Neuronal stem cell (in vitro differentiated cells): ENCODE results near the gene CST5.
"Not testable (repeated sequence)": the region's sequence is repeated elsewhere in the genome, so short reads cannot be mapped to it uniquely, and the experiment has no call there.

Source experiments
- DNase-seq: peaks from one replicate; pipeline ENCODE4 v3.0.0-alpha.2; 2013; ENCODE audit warnings: low spot score
- H2AFZ ChIP-seq: one replicate; pipeline ENCODE4 v1.6.1; 2013; ENCODE audit warnings: mild to moderate bottlenecking, low read length, inconsistent platforms
- H2AK5ac ChIP-seq: 2 replicates; pipeline ENCODE4 v1.6.1; 2013; ENCODE audit warnings: low read depth, mild to moderate bottlenecking, inconsistent platforms, low read length, moderate library complexity, mixed read lengths
- H2BK120ac ChIP-seq: 2 replicates; pipeline ENCODE4 v1.6.1; 2013; ENCODE audit warnings: low read depth, mild to moderate bottlenecking, inconsistent platforms, low read length, moderate library complexity, mixed read lengths
- H2BK12ac ChIP-seq: one replicate; pipeline ENCODE4 v1.6.1; 2013; ENCODE audit warnings: low read length, inconsistent platforms
- H2BK15ac ChIP-seq: 2 replicates; pipeline ENCODE4 v1.6.1; 2013; ENCODE audit warnings: mild to moderate bottlenecking, low read length, inconsistent platforms, mixed read lengths
- H2BK5ac ChIP-seq: one replicate; pipeline ENCODE4 v1.6.1; 2013; ENCODE audit warnings: inconsistent platforms, mild to moderate bottlenecking, low read length, moderate library complexity
- H3K14ac ChIP-seq: one replicate; pipeline ENCODE4 v1.6.1; 2013; ENCODE audit warnings: low read length, inconsistent platforms
- H3K18ac ChIP-seq: 2 replicates; pipeline ENCODE4 v1.6.1; 2013; ENCODE audit warnings: low read length, inconsistent platforms
- H3K23ac ChIP-seq: 2 replicates; pipeline ENCODE4 v1.6.1; 2013; ENCODE audit warnings: low read depth, mild to moderate bottlenecking, mixed read lengths, low read length, inconsistent platforms; ENCODE audit not compliant: poor library complexity
- H3K27ac ChIP-seq: replicated peaks from 3 replicates; pipeline ENCODE4 v1.5.1; 2013; ENCODE audit warnings: low read length, inconsistent platforms
- H3K27me3 ChIP-seq, 3 experiments: 2 replicates each; pipeline ENCODE4 v1.6.1; 2013; ENCODE audit warnings: low read length in 3 of 3, mild to moderate bottlenecking in 2 of 3, inconsistent platforms in 1 of 3, low read depth in 1 of 3, mixed read lengths in 1 of 3, moderate library complexity in 1 of 3; ENCODE audit not compliant: control insufficient read depth in 3 of 3, insufficient read depth in 3 of 3
- H3K36me3 ChIP-seq, 2 donors: replicated peaks in 1 of 2; 2 replicates each; pipeline ENCODE4 v1.6.1; 2013; ENCODE audit warnings: low read length in 2 of 2; ENCODE audit not compliant: control insufficient read depth in 2 of 2, insufficient read depth in 2 of 2
- H3K4ac ChIP-seq: 2 replicates; pipeline ENCODE4 v1.6.1; 2013; ENCODE audit warnings: inconsistent platforms, mild to moderate bottlenecking, low read length, moderate library complexity
- H3K4me1 ChIP-seq, 2 donors: 1 replicate in 1 of 2; 2 replicates in 1 of 2; pipeline ENCODE4 v1.6.1; 2013; ENCODE audit warnings: low read length in 2 of 2, low read depth in 1 of 2; ENCODE audit not compliant: control insufficient read depth in 2 of 2, insufficient read depth in 1 of 2
- H3K4me2 ChIP-seq: one replicate; pipeline ENCODE4 v1.6.1; 2013; ENCODE audit warnings: mild to moderate bottlenecking, low read length, inconsistent platforms; ENCODE audit not compliant: insufficient read depth, poor library complexity, severe bottlenecking
- H3K4me3 ChIP-seq, 2 donors: 2 replicates each; pipeline ENCODE4 v1.5.1; 2013; ENCODE audit warnings: low read length in 2 of 2, mild to moderate bottlenecking in 2 of 2, inconsistent platforms in 1 of 2, moderate library complexity in 1 of 2
- H3K79me1 ChIP-seq: one replicate; pipeline ENCODE4 v1.6.1; 2013; ENCODE audit warnings: low read depth, mild to moderate bottlenecking, inconsistent platforms, low read length, moderate library complexity
- H3K9ac ChIP-seq: one replicate; pipeline ENCODE4 v1.6.1; 2013; ENCODE audit warnings: mild to moderate bottlenecking, low read depth, low read length, inconsistent platforms; ENCODE audit not compliant: poor library complexity
- H3K9me3 ChIP-seq, 2 donors: replicated peaks in 1 of 2; 2 replicates each; pipeline versions ENCODE3 to v1.6.1; 2013; ENCODE audit warnings: low read length in 2 of 2, mild to moderate bottlenecking in 2 of 2, inconsistent platforms in 1 of 2, low read depth in 1 of 2, mixed read lengths in 1 of 2, moderate library complexity in 1 of 2; ENCODE audit not compliant: control insufficient read depth in 2 of 2, insufficient read depth in 1 of 2
- H4K8ac ChIP-seq: one replicate; pipeline ENCODE4 v1.6.1; 2013; ENCODE audit warnings: low read depth, mild to moderate bottlenecking, inconsistent platforms, low read length, moderate library complexity
- H4K91ac ChIP-seq: one replicate; pipeline ENCODE4 v1.6.1; 2013; ENCODE audit warnings: low read length, low read depth, mild to moderate bottlenecking, inconsistent platforms; ENCODE audit not compliant: poor library complexity
- WGBS, 2 donors: extraction: QIAGEN DNeasy Blood & Tissue Kit; methylation state at CpG; one replicate each; pipeline ENCODE4 v1.1.7; 2013; ENCODE audit warnings: missing lambda C conversion rate in 2 of 2, mixed read lengths in 1 of 2; ENCODE audit not compliant: insufficient read length in 2 of 2, insufficient replicate concordance in 1 of 2; ENCODE audit errors: extremely low coverage in 2 of 2; 5-methylcytosine and 5-hydroxymethylcytosine counted together

Gene CST5

GRCh38 chr20:23917024-23917725 lies 37.6 kb upstream of the CST5 start:
- Histone ChIP-seq H3K27me3 (no peaks in the 10 kb centered on the region), H4K8ac (no peak overlapping the region), H3K14ac (no peak overlapping the region), H2BK15ac (no peak overlapping the region), H2AFZ (no peak overlapping the region), H3K4me3 (no peak overlapping the region), H2BK12ac (no peak overlapping the region), H3K9me3 (no peaks in the 10 kb centered on the region), H3K23ac (no peak overlapping the region), H3K79me1 (no peaks in the 10 kb centered on the region), H3K4ac (no peak overlapping the region), H3K18ac (no peak overlapping the region), H4K91ac (no peak overlapping the region), H3K27ac (no peak overlapping the region), H3K4me2 (no peak overlapping the region), H3K9ac (no peak overlapping the region), H3K4me1 (peaks cover 0 to 4% of the 10 kb centered on the region in 2 donors), H2BK120ac (no peak overlapping the region), H3K36me3 (no peaks in the 10 kb centered on the region), H2BK5ac (no peak overlapping the region), H2AK5ac (no peak overlapping the region)
- no CpG with 5 or more reads among the region's 9 CpGs for WGBS, 2 donors
- DNase-seq: no peak

- Histone ChIP-seq H3K27ac (no peak overlapping the region), H4K8ac (no peak overlapping the region), H3K36me3 (no peaks in the 10 kb centered on the region), H2BK12ac (no peak overlapping the region), H2AFZ (no peak overlapping the region), H3K4ac (no peak overlapping the region), H3K18ac (no peak overlapping the region), H3K9me3 (no peaks in the 10 kb centered on the region), H3K27me3 (no peaks in the 10 kb centered on the region), H3K4me1 (no peaks in the 10 kb centered on the region), H2BK15ac (no peak overlapping the region), H2BK120ac (no peak overlapping the region), H4K91ac (no peak overlapping the region), H3K9ac (no peak overlapping the region), H3K4me3 (no peak overlapping the region), H2BK5ac (no peak overlapping the region), H2AK5ac (no peak overlapping the region), H3K79me1 (no peaks in the 10 kb centered on the region), H3K14ac (no peak overlapping the region), H3K23ac (no peak overlapping the region), H3K4me2 (no peak overlapping the region)
- WGBS, 2 donors: no CpG with 5 or more reads among the region's 1 CpG
- DNase-seq: no peak
Measured at GRCh38 chr20:23915844-23916243, 36.3 kb upstream of the CST5 start.

GRCh38 chr20:23914469-23914868 lies 34.9 kb upstream of the CST5 start:
- WGBS, 2 donors: no CpG with 5 or more reads among the region's 4 CpGs

GRCh38 chr20:23910210-23910609 lies 30.7 kb upstream of the CST5 start:
- no peak overlapping the region for H2BK12ac ChIP-seq
- H3K27ac ChIP-seq: no peak overlapping the region
- H3K9ac ChIP-seq: no peak overlapping the region
- no peak overlapping the region for H3K23ac ChIP-seq
- no peak overlapping the region for H4K8ac ChIP-seq
- no peak for DNase-seq
- H3K9me3 ChIP-seq: no peaks in the 10 kb centered on the region
- WGBS, 2 donors: no CpG with 5 or more reads among the region's 4 CpGs
- H2BK15ac ChIP-seq: no peak overlapping the region
- H3K4ac ChIP-seq: no peak overlapping the region
- no peak overlapping the region for H4K91ac ChIP-seq
- no peaks in the 10 kb centered on the region for H3K27me3 ChIP-seq
- no peak overlapping the region for H2BK5ac ChIP-seq
- H3K14ac ChIP-seq: no peak overlapping the region
- H2BK120ac ChIP-seq: no peak overlapping the region
- no peaks in the 10 kb centered on the region for H3K79me1 ChIP-seq
- no peak overlapping the region for H2AK5ac ChIP-seq
- H3K36me3 ChIP-seq: no peaks in the 10 kb centered on the region
- no peak overlapping the region for H3K4me3 ChIP-seq
- H3K18ac ChIP-seq: no peak overlapping the region
- no peaks in the 10 kb centered on the region for H3K4me1 ChIP-seq
- no peak overlapping the region for H3K4me2 ChIP-seq
- no peak overlapping the region for H2AFZ ChIP-seq

More at GRCh38 chr20:23914469-23914868, 34.9 kb upstream of the CST5 start:
- not testable (repeated sequence) for H2AK5ac ChIP-seq, H3K4ac ChIP-seq, H2BK5ac ChIP-seq, H3K23ac ChIP-seq, H3K79me1 ChIP-seq, H4K8ac ChIP-seq, H3K4me2 ChIP-seq, H3K18ac ChIP-seq, H3K4me1 ChIP-seq, DNase-seq, H4K91ac ChIP-seq, H3K4me3 ChIP-seq, H3K14ac ChIP-seq, H3K27ac ChIP-seq, H2AFZ ChIP-seq, H3K36me3 ChIP-seq, H3K27me3 ChIP-seq, H2BK120ac ChIP-seq, H3K9me3 ChIP-seq, H2BK15ac ChIP-seq, H2BK12ac ChIP-seq, H3K9ac ChIP-seq
